NCI-H2081 (cell line): ENCODE data around the gene PCBP3.
"Not testable (repeated sequence)": the region's sequence is repeated elsewhere in the genome, so short reads cannot be mapped to it uniquely, and the experiment has no call there.

ENCODE experiments used
- DNase-seq, 2 experiments: peaks; one replicate each; lab custom pipeline; 2025; lab: John Stamatoyannopoulos, UW

The PCBP3 gene

DNA sequence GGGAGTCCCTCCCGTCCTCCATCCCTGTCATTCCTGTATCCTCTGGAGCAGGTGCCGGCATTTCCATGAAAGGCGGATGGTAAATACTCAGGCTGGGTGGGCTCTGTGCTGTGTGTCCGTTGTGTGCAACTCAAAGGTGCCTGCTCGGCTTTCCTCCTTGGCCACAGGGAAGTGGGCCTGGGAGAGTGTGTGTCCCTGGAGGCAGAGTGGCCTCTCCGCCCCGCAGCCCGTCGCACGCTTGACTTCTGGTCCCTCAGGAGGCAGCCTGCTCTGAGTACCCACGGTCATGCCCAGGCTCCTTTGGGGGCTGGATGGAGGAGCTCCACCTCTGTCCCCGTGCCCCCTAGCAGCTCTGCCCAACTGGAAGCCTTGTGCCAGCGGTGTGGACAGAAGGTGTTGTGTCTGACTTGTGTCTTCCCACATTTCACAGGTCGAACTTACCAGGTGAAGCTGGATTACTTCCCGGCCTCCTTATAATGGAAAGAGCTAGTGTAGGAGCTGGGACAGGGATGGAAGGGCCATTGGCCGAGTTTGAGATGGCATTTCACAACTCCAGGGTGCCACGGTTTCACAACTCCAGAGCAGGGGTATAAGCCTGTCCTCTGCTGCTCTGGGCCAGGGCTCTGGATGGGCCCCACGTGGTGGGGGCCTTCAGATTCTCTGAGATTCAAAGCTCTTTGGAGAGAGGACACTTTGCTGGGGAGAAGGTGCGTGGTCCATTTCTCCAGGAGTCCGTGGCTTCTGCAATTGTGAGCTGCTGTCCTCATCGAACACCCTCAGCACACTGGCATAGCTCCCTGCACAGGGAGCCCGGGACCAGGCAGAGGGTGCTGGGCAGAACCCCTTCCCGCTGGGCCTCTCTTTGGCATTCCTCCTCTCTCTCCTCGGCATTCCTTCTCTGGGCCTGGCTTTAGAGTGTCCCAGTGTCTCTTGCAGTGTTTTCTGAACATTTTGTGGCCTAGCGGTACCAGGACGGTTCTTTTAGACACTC, 185.3 kb downstream of the PCBP3 start:
- no peak for DNase-seq

DNA sequence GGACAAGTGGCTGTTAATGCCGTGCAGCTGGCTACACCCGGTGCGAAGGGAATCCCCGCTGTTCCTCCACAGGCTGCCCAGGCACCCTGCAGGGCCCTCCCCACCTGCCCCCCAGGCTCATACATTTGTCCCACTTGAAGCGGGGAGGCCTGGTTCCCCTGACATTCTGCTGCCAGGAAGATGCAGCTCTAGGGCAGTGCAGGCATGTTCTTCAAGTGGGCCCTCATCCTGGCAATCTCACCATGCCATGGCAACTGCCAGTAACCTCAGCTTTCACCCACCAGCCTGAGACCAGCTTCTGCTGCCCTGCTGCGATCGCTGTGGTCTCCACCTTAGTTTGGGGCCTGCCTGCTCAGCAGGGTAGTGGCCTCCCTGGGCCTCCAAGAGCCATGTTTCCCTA, 186.1 kb downstream of the PCBP3 start:
- no peak for DNase-seq

- no peak for DNase-seq
These were observed 186.7 kb downstream of the PCBP3 start for GRCh38 chr21:45830221-45830640.

DNA sequence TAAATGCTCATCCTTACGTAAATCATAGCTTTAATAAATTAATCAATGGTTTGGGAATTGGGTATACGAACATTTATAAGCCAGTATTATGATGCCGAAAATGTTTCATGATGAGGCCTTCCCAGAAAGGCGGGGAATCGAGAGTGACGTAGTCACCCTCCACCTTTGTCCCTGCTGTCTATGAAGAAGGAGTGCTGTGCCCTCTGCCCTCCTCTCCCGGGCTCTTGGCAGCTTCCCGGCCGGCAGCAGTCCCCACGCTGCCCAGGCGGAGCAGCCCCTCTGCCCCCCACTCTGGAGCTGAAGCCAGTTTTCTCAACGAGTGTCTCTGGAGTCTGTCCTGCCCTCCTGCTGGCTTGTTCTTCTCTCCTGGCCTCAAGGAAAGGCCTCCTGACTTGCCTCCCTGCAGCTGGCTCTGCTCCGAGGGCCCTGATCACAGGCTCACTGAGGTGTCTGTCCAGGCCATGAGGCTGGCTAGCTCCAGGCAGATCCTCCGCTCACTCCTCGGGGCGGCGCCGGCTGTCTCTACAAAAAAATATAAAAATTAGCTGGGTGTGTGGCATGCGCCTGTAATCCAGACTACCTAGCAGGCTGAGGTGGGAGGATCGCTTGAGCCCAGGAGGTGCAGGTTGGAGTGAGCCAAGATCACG, 187.3 kb downstream of the PCBP3 start:
- no peak for DNase-seq

- DNase-seq: no peak
These were observed 188.6 kb downstream of the PCBP3 start for GRCh38 chr21:45831991-45832740.

- DNase-seq: not testable (repeated sequence)
These were observed 189.3 kb downstream of the PCBP3 start for GRCh38 chr21:45832741-45833235.

DNA sequence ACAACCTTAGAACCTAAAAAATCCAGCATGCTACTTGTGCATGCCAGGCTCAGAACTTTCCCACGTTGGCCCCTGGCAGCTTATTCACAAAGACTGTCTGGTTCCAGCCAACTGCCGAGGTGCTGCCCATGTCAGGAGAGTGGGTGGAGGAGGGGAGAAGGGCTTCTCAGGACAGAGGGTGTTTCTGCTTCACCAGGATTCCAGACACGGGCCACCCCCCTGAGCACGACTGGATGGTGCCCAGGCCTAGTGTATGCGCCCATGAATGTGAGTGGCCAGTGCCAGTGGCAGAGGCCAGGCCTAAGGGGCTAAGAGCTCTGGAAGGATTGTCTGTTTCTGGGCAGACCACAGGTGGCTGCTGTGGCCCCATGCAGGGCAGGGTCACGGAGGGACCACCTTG, 189.9 kb downstream of the PCBP3 start:
- no peak for DNase-seq

DNA sequence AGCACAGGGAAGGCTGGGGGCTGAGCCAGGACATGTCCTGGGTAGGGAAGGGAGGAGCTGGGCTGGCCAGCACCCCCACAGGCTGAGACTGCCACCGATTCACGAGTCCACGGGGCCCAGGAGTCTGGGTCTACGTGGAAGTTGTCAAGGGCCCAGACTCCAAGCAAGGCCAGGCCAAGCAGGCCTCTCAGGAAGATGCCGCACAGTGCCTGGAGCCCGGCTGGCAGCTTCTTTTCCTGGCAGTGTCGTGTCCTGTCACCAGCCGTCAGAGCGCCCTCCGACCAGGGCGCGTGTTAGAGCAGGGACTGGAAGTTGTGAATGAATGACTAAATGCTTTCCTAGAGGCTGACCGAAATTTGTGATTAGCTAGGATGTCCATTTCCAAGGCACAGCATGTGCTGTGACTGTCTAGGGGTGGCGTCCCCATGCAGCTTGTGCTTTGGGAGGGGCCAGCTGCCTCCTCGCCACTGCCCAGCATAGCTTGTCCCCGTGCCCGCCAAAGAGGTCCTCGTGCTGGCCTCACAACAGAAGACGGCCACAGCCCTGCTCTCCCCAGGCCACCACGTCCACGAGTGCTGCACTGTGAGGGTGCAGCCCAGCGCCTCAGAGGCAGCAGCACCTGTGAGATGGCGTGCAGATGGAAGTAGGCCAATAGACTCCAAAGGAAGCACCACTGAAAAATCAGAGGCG, 190.6 kb downstream of the PCBP3 start:
- no peak for DNase-seq

- no peak for DNase-seq
These were observed 191.3 kb downstream of the PCBP3 start for GRCh38 chr21:45834821-45835293.

- DNase-seq: no peak
These were observed 192.1 kb downstream of the PCBP3 start for GRCh38 chr21:45835301-45836267.

GRCh38 chr21:45836268-45836655, 192.7 kb downstream of the PCBP3 start:
- DNase-seq: no peak

- DNase-seq: no peak
These were observed 193.5 kb downstream of the PCBP3 start for GRCh38 chr21:45836694-45837670.

DNA sequence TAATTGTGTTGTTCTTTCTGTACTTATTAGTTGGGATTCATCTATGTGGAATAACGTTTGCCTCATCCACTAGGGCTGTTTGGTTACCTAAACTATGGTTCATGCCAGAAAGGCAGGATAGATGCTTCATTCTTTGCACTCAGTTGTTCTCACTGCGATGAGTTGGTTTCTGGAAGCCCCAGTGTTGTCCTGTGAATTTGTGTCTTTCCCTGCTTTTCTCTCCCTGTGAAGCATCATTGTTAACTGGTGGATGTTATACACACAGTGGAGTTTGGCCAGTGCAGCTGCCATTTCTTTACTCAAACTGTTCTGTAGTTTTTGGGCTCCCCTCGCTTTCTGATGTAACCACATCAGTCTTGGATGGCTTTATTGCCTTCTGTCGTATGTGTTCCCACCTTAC, 194.4 kb downstream of the PCBP3 start:
- DNase-seq: no peak

DNA sequence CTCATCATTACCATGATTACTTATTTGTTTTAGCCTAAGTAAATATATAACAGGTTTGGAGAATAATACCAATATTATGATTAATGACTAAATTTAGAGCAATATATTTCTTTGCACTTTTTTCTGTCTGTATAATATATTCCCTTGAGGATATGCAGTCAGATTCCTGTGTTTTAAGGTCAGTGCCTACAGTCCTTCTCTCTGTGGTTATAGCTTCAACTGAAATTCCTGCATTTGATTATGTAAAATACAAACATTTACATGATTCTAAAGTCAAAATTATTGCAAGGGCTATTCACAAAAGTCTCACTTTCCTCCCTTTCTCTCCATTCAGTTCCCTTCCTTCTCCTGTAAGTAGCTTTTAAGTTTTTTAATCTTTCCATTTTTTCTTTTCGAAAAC, 195.1 kb downstream of the PCBP3 start:
- no peak for DNase-seq

DNA sequence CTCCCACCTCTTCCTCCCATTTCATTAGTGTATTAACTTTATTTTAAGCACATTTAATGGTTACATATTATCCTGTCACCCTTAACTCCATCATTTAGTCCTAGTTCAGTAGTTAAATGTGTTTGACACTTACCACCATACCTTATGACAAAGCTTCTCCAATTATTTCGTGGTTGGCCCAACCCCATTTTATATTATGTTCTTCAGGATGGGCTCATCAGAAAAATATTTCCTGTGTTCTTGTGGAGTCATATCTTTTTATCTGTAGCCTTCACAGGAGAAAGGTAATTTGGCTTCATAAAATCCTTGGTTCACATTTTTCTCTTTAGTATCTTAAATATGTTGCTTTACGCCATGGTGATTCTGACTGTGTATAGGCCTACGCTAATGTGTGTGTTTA, 195.7 kb downstream of the PCBP3 start:
- DNase-seq: no peak

- no peak for DNase-seq
These were observed 197.5 kb downstream of the PCBP3 start for GRCh38 chr21:45841033-45841432.

GRCh38 chr21:45843426-45843825, 199.9 kb downstream of the PCBP3 start:
- DNase-seq: no peak

DNA sequence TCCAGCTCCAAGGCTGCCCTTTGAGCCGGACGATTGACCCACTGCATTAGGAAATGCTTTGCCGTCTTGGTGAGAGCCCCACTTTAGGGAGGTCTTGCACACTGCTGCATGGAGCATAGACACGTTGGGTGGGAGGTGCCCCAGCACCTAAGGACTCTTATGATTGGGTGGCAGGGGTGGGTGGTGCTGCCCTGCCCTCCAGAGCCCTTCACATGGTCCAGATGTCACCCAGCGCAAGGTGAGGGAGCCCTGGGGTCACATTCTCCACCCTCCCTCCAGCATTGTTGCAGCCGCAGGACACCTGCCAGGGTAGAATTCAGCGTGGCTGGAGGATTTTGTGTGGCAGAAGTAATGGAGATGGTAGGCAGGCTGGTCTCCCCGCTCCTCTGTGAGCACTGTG, 200.7 kb downstream of the PCBP3 start:
- no peak for DNase-seq
